ENCODE measurements around the gene CBLIF.
"Not testable (repeated sequence)": the region's sequence is repeated elsewhere in the genome, so short reads cannot be mapped to it uniquely, and the experiment has no call there.

The CBLIF gene

DNA sequence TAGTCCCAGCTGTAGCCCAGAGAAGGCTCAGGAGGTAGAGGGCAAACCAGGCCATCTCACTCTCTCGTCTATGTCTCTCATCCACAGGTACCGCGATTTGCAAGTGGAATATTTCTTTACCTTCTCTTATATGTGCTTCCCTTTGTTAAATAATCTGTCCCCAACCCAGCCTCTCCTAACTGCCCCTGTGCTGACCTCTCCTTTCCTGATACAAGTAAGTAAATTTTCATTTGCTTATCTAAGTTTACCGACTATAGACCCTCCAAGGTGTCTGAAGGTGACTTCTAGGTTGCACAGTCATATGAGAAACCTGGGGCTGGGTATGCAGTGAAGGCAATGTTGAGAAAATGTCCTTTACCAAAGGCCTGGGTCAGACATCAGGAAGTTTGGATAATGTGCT, at the start of gene CBLIF:
Gene CBLIF (minus strand): TSS at position 101 of the 400 bp plus-strand sequence. CDS start 46 bp downstream, at position 55.
- no peak for DNase-seq (ENCODE audit: low spot score)

DNA sequence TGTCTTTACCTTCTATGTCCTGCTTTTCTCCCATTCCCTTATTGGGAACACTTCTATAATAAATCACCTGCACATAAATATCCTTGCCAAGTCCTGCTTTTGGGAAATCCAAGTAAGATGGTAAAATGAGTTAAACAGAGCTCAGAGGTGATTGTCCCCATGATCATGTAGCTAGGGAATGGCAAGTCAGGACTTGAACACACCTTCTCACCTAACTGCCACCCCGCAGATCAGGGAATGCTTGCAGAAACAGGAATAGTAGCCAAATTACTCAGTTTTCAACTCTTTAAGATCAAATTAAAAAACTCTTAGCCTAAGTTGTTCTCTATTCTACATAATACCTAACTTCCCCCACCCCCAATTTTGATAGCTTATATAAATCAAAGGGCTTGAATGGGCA, 49.3 kb upstream of the CBLIF start:
- no peak for DNase-seq (ENCODE audit: low spot score)

DNA sequence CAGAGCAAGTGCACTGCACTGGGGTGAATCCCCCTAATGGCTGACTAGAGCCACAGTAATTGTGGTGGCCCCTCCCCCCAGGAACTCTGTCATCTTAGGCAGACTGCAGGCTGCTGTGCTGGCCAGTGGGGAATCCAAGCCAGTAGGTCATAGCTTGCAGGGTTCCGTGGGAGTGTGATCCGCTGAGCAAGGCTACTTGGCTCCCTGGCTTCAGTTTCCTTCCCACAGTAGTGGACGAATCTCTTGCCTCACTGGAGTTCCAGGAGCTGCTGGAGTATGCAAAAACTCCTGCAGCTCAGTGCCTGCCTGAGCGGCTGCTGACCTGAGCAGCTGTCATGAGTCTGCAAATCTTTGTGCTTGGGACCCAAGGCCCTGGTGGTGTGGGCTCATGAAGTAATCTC, 46.5 kb upstream of the CBLIF start:
- peak; percentile 9 for DNase-seq (ENCODE audit: low spot score)

DNA sequence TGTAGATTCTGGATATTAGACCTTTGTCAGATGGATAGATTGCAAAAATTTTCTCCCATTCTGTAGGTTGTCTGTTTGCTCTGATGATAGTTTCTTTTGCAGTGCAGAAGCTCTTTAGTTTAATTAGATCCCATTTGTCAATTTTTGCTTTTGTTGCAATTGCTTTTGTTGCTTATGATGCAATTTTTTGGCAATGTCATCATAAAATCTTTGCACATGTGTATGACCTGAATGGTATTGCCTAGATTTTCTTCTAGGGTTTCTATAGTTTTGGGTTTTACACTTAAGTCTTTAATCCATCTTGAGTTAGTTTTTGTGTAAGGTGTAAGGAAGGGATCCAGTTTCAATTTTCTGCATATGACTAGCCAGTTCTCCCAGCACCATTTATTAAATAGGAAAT, 41.9 kb upstream of the CBLIF start:
- not testable (repeated sequence) for DNase-seq (ENCODE audit: low spot score)

DNA sequence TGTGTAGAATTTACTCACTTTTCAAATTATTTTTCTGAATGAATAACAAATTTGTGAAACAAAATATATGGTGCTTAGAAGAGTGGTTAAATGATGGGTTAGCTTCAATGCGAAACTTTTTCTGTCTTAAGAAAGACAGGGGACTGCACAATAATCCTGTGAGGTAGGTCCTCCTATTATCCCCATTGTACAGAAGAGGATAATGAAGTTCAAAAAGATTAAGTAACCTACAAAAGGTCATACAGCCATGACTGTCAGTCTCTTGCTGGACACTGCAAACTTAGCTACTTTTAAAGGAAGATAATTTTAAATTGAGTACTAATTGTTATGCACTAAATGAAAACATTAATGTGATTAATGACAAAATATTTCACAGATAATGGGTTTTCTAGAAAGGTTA, 38.3 kb upstream of the CBLIF start:
- no peak for DNase-seq (ENCODE audit: low spot score)

DNA sequence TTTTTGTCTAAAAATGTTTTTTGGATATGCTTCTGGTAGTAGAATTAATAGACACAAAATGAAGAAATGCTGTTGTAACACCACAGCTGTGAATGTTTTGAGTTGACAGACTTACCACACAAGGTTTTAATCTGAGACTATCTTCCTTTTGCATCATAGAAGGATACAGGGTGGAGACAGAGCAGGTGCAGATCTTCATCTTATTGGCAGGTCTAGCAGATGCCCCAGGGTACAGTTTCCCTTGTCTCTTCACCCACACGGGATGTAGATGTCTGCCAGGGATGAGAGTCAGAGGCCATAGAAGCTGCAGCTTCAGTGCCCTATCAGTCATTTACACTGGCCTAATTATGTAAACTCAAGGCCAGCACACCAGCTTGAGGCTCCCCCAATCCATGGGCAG, 34.3 kb upstream of the CBLIF start:
- no peak for DNase-seq (ENCODE audit: low spot score)

DNA sequence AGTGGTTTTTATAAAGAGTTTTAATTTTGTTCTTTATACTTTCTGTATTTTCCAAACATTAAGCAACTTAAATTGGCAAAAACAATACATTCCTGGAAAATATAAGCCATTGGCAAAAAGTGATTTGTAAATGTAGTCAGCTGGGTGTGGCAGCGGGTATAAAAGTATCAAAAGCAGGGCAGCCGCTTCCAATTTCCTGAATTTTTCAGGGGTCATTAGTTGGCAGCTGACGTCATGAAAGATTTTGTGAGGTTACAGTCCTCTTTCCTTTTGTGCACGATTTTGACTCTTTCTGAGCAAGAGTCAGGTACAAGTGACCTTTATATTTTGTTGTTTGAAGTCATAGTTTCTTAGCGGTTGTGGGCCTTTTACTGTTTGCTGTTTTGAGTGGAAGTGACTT, 33.3 kb upstream of the CBLIF start, which contains the start of gene OOSP3:
Gene OOSP3 (plus strand): TSS at position 208 of the 400 bp plus-strand sequence. CDS start 27 bp downstream, at position 235.
- no peak for DNase-seq (ENCODE audit: low spot score)

DNA sequence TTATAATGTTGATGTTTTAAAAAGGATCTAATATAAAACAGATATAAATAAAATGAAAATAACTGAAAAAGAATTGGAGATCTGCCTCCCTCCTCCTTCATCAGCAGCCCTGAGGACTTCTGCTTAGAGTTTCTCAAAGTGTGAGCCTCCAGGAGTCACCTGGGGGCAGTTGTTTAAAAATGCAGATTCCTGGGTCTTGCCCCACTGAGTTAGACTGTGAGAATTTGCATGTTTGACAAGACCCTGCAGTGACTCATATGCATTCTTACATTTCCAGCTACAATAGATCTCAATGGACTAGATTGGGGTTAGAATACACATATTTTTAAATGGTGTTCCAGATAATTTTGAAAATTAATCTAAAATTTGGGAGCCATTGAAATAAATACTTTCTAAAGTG, 32.5 kb upstream of the CBLIF start:
- no peak for DNase-seq (ENCODE audit: low spot score)

DNA sequence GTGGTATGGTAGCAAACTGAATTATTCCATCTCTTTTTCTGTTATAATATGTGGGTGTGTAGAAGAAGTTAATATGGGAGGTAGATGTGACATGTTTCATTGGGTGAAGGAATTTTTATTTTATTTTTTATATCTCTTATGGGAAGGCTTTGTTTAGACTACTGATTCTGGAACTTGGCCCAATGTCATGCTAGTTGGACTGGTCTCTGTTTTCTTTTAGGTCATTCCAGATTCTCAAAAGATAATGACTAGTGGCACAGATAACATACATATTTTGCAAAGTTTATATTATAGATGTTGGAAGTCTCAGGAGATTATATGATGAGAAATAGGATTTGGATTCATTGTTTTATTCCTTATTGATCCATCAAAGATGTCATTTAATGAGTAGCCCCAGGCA, 32.0 kb upstream of the CBLIF start:
- DNase-seq (ENCODE audit: low spot score), result no peak

DNA sequence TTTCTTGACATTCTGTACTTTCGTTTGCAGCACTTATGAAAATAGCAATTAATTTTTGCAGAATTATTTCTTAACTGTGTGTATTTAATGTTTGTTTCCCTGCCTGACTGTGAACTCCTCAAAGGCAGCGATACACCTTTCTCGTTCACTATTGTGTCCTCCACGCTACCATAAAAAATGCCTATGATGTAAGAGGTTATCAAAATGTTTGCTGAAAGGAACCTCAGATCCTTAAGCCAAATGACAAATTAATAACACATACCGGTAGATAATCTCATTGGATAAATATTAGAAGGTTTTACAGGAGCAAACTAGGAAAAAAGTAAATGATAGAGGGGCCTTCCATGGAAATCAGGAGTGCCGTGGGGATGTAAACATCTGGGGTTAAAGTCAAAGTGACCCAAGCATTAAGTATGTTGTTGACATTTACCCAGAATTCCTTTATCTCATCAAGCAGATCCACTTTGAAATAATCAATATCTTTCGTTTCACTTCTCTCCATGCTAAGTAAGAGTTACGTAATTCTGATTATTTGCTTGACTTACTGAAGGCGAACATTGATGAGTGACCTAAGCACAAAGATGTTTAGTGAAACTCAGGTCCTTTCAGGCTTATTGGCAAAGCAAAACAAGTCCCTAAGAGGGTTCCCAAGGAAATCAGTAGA, 30.7 kb upstream of the CBLIF start:
- peak; percentile 54 for DNase-seq (ENCODE audit: low spot score)

DNA sequence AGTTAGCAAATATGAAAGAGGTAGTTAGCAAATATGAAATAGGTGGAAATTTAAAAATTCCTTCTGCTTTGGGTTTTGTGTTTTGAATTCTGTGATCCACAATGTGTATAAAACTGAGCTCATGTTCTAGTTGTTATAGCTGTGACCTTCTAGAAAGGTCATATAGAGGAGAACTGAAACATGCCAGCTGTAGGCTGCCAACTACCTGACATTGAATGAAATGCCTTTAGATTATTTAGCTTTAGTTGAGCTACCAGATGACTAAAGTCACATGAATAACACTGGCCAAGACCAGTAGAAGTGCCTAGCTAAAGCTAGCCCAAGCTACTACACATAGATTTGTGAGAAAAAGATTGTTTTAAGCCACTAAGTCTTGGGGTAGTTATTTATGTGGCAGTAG, 26.8 kb upstream of the CBLIF start:
- DNase-seq (ENCODE audit: low spot score), result no peak

DNA sequence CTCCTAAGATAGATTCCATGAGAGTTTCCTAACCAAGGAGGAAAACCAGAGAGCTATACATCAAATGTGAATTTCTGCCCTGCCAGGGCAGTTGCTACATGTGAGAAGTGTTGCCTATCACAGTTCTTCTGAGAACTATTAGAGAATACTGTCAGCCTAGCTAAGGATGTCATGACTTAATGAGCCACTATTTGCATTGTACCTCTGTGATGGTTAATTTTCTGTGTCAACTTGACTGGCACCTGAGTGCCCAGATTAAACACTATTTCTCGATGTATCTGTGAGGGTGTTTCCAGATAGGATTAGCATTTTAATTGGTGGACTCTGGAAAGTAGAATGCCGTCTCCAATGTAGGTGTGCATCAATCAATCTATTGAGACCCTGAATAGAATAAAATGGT, 22.6 kb upstream of the CBLIF start:
- DNase-seq (ENCODE audit: low spot score), result no peak

DNA sequence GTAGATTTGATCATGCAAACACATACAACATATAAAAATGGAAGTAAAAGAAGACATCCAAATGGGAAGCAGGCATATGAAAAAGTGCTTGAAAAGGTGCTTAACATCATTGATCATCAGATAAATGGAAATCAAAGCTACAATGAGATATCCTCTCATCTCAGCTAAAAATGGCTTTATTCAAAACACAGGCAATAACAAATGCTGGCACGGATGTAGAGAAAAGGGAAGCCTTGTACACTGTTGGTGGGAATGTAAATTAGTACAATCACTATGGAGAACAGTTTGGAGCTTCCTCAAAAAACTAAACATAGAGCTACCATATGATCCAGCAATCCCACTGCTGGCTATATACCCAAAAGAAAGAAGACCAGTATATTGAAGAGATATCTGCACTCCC, 21.5 kb upstream of the CBLIF start:
- no peak for DNase-seq (ENCODE audit: low spot score)

DNA sequence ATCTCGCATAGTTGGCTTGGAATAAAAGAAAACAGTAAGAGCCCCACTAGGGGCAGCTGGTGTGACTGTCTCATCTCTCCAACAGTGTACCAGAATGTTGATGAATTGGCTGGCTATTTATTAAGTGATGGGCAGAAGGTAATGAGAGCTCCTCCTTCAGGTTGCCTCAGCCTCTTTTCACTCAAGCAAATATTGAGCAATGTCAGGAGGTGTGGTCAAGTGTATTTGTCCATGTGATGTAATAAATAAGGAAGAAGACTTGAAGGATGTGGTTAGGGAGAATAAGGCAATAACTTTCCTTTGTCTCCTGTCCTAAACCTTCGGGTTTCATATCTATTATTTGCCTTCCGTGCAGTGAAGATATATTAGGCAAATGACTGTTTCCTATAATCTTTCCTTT, 21.1 kb upstream of the CBLIF start, which contains the start of gene TCN1:
Gene TCN1 (minus strand): TSS at position 91 of the 400 bp plus-strand sequence. CDS start 17 bp downstream, at position 74.
- no peak for DNase-seq (ENCODE audit: low spot score)

DNA sequence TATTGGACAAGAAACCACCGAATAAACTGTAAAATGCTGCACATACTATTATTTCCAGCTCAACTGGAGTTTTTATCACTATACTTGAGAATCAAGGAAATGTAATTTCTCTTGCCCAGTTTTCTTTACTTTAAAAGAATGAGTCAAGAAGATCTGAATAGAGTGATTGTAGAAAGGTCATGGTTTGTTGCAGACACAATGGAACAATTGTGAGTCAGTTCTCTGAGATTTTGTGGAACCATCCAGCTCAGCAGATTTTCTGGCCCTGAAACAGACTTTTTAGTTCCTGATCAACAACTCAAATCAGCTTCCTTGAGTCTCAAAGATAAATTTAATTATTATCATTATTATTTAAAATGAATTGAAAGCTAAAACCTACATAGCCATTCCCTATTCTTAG, 19.7 kb upstream of the CBLIF start:
- no peak for DNase-seq (ENCODE audit: low spot score)

DNA sequence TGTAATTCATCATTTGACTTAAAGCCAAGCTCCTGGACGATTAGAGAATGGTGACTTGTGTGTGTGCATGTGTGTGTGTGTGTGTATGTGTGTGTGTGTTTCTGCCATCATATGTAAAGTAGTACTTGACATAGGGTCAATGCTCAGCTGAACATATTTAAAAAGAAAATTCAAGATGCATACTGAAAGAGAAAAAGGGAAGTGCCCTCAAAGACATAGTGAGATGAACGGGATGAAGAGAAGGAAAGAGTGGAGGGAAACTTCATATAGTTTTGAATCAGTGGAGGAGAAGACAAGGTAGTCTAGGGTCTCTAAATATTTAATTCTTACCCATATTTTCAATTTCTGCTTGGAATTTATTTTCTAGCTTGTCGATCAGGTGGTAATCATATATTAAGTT, 17.0 kb upstream of the CBLIF start:
- DNase-seq (ENCODE audit: low spot score), result no peak

DNA sequence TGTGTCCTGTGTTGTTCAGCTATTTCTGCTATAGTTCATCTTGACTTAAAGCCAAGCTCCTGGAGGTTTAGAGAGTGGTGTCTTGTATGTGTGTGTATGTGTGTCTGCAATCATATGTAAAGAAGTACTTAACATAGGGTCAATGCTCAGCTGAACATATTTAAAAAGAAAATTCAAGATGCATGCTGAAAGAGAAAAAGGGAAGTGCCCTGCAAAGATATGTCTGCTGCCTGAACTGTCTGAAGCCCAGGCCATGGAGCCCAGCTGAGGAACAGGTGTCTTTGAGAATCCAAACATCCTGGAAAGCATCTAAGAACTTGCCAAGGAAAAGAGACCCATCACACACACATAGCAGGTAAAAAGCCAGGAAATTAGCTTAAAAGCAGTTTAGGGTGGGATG, 14.4 kb upstream of the CBLIF start:
- DNase-seq (ENCODE audit: low spot score), result no peak

DNA sequence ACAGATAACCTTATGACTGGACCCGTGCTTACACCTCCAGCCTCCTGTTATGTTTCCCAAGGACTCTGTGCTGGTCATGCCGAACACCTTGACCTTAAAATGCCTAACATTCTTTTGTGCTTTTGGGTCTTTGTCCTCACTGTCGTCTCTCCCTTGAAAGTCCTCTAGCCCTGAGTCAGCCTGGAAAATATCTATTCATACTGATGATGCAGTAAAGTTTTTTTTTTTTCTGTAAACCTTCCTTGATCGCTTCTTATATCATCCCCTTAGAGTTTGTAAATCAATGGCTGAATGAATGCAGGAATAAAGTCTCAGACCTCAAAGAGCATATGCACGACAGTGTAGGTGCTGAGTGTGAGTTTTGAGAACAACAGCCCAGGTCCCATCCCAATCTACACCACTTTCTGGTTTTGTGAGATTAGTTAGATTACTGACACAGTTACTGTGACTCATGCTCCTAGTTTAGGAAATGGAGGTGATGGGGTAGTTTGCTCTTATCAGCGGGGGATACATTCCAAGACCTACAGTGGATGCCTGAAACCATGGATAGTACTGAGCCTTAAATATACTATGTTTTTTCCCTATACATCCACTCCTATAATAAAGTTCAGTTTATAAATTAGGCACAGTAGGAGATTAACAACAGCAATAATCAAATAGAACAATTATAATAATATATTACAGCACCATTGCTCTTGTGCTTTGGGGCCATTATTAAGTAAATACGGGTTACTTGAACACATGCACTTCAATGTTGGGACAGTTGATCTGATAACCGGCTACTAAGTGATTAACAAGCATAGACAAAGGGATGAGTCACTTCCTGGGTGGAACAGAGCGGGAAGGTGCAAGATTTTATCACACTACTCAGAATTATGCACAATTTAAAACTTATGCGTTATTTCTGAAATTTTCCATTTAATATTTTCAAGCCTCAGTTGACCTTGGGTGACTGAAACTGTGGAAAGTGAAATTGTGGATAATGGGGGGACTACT, 12.4 kb upstream of the CBLIF start:
- no peak for DNase-seq (ENCODE audit: low spot score)

DNA sequence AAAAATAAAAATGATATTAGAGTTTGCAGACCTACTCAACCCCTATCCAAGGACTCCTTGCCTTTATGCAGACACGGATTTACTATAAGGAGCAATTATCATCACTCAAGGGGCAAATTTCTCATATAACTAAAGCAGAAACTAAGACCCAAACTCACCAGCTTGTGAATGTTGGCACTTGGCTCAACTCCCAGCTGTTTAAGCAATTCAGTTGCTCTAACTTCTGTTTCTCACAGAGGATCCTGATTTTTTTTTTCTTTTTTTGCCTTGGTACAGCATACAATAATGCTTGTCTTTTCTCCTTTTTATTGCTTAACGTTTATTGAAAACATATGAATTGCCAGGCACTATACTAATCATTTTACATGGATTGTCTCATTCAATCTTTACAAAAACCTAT, 9.6 kb upstream of the CBLIF start:
- no peak for DNase-seq (ENCODE audit: low spot score)

DNA sequence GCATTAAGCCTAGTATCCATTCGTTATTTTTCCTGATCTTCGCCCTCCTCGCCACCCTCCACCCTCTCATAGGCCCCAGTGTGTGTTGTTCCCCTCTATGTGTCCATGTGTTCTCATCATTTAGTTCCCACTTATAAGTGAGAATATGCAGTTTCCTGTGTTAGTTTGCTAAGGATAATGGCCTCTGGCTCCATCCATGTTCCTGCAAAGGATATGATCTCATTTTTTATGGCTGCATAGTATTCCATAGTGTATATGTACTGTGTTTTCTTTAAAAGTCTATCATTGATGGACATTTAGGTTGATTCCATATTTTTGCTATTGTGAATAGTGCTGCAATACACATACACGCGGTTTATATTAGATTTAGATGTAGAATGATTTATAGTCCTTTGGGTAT, 6.1 kb upstream of the CBLIF start:
- DNase-seq (ENCODE audit: low spot score), result not testable (repeated sequence)

DNA sequence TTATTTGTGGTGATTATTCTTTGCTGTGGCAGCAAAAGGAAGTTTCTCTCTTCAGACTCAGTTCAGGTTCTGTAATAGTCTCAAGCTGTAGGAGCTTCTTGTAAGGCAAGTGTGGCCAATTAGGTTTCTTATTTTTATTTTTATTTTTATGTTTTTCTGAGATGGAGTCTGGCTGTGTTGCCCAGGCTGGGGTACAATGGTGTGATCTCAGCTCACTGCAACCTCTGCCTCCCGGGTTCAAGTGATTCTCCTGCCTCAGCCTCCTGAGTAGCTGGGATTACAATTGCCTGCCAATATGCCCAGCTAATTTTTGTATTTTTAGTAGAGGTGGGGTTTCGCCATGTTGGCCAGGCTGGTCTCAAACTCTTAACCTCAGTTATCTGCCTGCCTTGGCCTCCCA, 4.3 kb upstream of the CBLIF start:
- not testable (repeated sequence) for DNase-seq (ENCODE audit: low spot score)

DNA sequence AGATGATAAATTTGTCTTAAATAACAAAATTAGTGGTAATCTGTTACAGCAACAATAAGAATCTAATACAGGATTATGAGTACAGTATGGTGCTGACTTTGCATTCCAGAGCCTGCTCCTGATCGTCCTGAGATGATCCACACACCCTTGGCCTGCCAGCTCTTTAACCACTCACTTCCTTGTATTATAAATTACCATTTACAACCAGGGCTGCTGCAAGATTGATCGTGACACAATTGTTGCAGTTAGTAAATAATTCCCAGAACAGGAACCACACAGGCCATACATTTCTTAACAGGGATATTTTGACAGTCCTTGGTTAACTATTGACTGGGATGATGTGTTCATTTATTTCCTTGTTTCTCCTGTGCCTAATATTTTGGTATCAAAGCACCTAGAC, 3.8 kb upstream of the CBLIF start:
- DNase-seq (ENCODE audit: low spot score), result peak; percentile 55

DNA sequence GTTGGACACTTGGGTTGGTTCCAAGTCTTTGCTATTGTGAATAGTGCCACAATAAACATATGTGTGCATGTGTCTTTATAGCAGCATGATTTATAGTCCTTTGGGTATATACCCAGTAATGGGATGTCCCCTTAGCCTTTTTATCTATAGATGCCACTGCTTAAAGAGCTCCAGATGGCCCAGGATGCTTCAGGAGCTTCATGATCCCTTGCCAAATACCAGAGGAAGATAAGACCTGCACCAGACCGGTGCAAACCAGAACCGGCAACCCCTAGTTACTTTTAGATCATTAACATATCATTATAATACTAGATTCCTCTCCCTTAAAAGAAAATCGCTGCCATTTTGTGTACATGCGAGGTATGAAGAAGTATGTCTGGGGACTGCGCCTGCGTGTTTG, 3.1 kb upstream of the CBLIF start:
- not testable (repeated sequence) for DNase-seq (ENCODE audit: low spot score)

All from HuH-7 (cell line).